GM12864 (cell line): ENCODE data around the gene TMEM88.

ENCODE experiments used
- DNase-seq: peaks from one replicate; pipeline ENCODE4 v3.0.0-alpha.2; 2011; ENCODE audit warnings: low read depth
- H3K4me3 ChIP-seq: 2 replicates; pipeline ENCODE4 v1.5.1; 2011; ENCODE audit warnings: mild to moderate bottlenecking, low read depth, low read length, control low read depth
- TF ChIP-seq, protein P1 (sequence below): IDR thresholded peaks from 2 replicates; pipeline ENCODE4 v1.5.1; 2011; ENCODE audit warnings: low read depth, mild to moderate bottlenecking, moderate library complexity, low read length, control low read depth, inconsistent platforms; ENCODE audit errors: missing control alignments

TMEM88 gene

DNA sequence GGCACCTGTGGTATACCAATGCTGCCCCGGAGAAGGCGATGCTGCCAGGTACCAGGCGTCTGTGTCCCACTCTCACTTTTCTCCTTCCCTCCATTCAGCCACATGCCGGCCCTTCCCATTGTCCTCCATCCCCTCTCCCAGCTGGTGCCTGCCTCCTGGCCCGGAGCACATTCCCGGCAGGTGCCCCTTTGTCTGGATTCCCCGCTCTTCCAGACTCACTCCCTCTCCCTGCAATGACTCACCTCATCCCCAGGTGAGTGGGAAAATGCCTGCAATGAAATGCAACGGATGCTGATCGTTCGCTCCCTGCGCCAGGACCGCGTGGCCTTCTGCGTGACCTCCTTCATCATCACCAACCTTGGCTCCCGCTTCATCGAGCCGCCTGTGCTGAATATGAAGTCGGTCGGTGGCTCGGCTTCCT lies 31.3 kb upstream of the TMEM88 start:
- TF ChIP-seq, protein P1, sequence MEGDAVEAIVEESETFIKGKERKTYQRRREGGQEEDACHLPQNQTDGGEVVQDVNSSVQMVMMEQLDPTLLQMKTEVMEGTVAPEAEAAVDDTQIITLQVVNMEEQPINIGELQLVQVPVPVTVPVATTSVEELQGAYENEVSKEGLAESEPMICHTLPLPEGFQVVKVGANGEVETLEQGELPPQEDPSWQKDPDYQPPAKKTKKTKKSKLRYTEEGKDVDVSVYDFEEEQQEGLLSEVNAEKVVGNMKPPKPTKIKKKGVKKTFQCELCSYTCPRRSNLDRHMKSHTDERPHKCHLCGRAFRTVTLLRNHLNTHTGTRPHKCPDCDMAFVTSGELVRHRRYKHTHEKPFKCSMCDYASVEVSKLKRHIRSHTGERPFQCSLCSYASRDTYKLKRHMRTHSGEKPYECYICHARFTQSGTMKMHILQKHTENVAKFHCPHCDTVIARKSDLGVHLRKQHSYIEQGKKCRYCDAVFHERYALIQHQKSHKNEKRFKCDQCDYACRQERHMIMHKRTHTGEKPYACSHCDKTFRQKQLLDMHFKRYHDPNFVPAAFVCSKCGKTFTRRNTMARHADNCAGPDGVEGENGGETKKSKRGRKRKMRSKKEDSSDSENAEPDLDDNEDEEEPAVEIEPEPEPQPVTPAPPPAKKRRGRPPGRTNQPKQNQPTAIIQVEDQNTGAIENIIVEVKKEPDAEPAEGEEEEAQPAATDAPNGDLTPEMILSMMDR, result no peak
- H3K4me3 ChIP-seq, result no peak overlapping the region
- no peak for DNase-seq

DNA sequence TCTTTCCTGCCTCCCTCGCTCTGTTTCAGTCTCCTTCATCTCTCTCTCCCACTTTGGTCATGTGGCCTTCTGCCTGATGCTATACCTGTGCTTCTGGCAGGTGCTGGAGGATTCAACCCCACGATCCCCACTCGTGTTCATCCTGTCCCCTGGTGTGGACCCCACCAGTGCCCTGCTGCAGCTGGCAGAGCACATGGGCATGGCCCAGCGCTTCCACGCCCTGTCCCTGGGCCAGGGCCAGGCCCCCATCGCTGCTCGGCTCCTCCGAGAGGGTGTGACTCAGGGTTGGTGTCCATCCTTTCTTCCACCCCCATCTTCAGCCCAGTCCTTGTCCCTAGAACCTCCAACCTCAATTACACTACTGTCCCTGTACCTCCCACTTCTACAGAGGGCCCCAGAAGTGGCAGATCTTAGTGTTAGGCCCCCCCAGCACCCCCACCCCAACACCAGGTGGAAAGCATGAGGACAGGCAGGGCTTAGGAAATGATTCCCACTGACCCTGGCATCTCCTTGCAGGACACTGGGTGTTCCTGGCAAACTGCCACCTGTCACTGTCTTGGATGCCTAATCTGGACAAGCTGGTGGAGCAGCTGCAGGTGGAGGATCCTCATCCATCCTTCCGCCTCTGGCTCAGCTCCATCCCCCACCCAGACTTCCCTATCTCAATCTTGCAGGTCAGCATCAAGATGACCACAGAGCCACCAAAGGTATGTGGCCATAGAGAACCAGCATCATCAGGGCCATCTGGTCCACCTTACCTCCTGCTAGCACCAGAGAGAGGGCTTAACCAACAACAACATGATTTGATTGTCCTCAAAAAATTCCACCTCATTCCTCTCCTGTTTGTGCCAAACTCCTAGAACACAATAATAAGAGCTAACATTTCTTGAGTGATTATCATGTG lies 30.6 kb upstream of the TMEM88 start:
- TF ChIP-seq, protein P1, result no peak
- DNase-seq, result no peak

DNA sequence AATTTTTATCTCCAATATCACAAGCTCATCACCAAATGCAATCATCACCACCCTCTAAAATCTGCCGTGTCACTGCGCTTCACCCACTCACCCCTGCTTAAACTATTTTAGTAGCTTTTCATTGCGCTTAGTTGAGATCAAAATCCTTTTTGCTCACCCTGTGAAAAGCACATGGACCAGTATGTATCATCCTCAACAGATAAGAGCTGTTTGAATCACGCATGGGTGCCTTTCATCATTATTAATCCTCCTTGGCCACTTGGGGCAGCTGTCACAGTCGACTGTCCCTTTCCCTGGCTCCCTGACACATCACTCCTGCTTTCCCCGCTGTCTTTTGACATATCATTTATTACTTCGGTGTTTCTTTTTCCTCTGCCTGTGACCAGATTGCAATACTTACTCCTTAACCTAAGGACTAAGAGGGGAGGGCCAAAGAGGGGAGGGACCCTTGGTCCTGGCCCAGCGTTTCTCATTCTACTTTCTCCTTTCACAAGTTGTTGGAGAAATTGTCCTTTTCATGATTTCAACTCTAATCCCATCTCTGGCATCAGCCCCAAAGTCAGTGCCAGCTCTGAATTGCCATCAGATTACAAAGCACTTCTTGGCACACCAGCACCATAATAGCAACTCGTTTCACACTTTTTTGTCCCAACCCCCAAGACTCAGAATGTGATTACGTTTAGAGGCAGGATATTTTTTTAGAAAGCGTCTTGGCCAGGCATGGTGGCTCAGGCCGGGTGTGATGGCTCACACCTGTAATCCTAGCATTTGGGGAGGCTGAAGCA lies 29.5 kb upstream of the TMEM88 start:
- TF ChIP-seq, protein P1, result no peak
- DNase-seq, result no peak
- H3K4me3 ChIP-seq, result no peak overlapping the region

More for the DNA sequence above, 30.6 kb upstream of the TMEM88 start:
- no peak overlapping the region for H3K4me3 ChIP-seq

DNA sequence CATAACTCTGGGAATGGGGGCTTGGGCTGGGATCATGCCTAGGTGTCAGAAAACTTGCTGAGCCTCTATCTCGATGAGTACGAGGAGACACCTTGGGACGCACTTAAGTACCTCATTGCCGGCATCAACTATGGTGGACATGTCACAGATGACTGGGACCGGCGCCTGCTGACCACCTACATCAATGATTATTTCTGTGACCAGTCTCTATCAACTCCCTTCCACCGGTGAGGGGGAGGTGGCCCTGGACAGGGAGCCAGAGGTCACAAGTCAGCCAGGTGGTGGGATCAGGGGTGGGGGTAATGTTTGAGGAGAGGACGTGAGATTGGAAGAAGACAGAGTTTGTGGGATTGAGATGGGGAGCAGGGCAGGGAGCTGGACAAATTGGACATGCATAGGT lies 24.2 kb upstream of the TMEM88 start:
- DNase-seq, result no peak
- TF ChIP-seq, protein P1, result no peak
- H3K4me3 ChIP-seq, result no peak overlapping the region

DNA sequence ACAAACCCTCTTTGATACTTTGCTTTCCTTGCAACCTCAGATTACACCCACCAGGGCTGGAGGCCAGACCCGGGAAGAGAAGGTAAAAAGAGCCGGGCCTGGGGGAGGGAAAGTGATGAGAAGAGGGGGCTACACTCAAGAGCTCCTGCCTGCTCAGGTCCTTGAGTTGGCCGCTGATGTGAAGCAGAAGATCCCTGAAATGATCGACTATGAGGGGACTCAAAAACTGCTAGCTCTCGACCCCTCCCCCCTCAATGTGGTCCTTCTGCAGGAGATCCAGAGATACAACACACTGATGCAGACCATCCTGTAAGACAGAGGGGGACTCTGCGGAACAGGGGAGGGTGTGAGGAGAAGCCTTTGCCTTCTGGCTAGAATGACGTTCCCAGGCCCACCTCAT lies 23.6 kb upstream of the TMEM88 start:
- DNase-seq, result no peak
- TF ChIP-seq, protein P1, result no peak
- H3K4me3 ChIP-seq, result no peak overlapping the region

DNA sequence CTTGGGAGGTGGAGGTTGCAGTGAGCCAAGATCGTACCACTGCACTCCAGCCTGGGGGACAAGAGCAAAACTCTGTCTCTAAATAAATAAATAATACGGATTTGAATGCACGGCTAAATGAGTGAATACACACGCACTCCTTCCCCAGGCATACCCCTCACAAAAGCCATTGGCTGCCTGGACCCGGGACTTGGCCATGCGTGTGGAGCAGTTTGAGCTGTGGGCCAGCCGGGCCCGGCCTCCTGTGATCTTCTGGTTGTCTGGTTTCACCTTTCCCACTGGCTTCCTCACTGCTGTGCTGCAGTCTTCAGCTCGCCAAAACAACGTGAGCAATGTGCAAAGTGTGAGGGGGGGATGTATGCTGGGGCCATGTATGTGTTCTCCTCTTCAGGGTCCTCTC lies 22.4 kb upstream of the TMEM88 start:
- no peak overlapping the region for H3K4me3 ChIP-seq
- DNase-seq, result no peak
- TF ChIP-seq, protein P1, result no peak
